Cortex of kidney (tissue), 1 donor: ENCODE measurements around the gene PHOSPHO1.

ENCODE experiments used
- DNase-seq: peaks from one replicate; lab custom pipeline; 2025; lab: John Stamatoyannopoulos, UW

Gene PHOSPHO1

DNA sequence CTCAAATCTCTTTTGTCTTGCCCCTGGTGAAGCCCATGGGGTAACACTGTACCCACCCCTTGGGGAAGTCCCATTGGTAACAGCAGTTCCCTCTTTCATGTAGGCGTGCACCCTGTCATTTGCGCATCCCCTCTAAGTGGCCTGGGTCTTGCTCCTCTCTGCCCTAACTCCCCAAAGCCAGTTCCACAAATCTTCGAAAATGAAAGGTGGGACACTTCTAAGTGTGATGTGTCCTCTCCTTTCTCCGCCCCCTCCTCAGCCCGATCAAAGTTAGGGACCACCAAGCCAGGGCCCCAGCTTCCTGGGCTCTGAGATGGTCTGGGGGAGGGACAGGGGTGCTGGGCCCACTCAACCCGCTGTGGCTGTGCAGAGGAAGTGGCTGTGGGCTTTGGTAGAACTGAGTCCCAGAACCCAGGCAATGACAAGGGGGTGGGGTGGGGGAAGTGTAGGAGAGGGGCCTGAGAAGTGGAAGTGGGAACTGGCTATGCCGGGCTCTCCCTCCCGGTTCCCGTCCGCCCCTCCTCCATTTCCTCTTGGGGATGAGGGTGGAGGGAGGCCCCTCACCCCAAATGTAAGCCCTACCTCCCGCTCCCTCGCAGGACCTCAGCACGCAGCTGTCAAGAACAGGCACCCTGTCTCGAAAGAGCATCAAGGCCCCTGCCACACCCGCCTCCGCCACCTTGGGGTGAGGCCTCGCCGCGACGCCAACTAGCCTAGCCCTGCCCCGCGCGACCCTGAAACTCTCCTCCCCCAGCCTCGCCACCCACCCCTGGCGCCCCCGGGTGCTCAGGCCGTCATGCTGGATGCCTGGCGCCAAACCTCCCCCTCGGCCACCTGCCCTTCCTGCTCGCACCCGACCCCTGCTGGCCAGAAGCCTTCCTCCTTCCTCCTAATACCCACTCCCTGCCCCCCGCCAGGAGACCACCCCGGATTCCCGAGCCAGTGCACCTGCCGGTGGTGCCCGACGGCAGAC lies 11.4 kb downstream of the PHOSPHO1 start:
- no peak for DNase-seq

- DNase-seq: no peak
Observed at GRCh38 chr17:49217651-49218413, 12.8 kb downstream of the PHOSPHO1 start.

DNA sequence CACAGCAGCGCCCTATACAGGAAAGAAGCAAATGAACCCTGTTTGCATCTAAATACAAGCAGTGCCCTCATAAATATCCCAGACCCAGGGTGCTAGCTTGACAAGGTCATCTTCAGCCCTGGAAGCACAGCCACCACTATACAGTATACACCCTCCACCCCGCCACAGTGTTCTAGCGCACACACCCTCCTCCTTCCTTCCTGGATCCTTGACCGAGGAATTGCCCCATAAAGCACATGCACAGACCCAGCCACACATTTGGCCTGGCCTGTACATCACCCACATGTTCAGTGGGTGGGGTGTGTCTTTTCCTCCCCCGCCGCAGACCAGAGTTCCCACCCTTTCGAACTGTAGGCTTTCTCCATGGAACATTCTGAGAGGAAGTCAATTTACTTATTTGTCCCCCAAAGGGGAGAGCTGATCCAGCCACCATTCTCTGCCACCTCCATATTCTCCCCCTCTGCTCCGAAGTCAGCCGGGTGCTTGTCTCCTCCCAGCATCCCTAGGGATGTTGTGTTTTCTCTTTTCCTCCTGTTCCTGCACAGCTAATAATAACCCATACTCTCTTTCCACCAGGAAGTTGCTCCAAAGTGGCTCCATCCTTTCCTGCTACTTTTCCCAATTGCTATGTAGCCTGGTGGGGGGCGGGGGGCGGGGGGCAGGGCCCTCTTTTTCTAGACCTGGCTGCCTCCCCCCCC lies 13.5 kb downstream of the PHOSPHO1 start:
- DNase-seq: no peak

- no peak for DNase-seq
Observed at GRCh38 chr17:49216482-49216881, 14.1 kb downstream of the PHOSPHO1 start.

DNA sequence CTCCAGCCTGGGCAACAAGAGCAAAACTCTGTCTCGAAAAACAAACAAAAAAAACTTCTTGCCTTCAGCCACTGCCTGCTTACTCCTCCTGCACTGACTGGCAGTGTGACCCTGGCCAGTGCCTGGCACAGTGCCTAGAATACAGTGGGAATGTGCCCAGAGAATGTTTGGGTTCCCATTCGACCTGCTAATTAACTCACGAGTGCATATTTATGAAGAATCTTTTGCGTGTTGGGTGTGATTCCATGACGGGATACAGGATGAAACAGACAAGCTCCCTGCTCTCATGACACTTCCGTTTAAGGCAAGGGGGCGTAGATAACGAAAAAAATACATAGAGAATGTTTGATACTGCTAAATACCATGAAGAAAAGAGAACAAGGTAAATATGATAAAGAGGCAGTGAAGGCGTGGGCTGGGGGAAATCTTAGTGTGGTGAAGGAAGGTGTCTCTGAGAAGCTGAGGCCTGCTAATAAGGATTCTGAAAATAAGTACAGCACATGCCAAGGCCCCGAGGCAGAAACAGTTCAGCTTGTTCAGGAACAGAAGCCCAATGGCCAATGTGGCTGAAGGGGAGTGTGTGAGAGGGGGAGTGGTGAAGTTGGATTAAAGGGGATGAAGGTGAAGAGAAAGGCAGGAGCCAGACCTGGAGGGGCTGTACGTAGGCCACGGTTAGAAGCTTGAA lies 15.8 kb downstream of the PHOSPHO1 start:
- no peak for DNase-seq

DNA sequence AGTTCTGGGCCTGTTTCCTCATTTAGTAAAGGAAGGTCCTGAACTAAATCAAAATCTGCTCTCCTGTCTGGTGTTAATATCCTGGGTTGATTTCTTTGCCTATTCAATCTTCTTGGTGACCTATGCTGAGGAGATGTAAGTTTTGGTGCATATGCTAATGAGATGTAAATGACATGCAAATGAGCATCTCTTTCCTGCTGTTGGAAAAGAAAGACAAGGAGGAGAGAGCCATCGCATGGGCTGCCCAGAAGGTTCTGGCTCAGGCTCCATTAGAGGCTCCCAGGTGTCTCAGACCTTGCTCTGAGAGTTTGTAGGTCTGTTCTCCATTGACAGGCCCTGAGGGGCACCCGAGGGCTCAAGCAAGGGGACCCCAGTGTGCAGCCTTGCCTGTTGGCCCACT lies 16.7 kb downstream of the PHOSPHO1 start:
- DNase-seq: no peak

DNA sequence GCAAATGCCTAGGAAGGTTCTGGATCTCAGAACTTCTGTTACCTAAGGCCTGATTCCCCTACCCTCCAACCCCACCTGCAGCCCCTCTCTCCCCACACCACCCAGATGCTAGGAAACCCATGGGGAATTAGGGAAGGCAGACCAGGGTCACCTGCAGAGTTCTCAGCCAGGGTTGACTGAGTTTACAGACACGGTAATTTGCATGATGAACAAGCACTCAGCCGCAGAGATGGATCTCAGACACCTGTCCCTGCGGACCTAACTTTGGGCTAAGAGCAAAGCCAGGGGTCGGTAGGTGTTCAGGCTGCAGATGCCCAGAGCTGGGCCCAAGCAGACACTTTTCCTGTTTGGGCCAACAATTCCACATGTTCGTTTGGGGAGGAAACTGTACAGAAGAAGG lies 17.2 kb downstream of the PHOSPHO1 start:
- no peak for DNase-seq

GRCh38 chr17:49210158-49211029 lies 20.2 kb downstream of the PHOSPHO1 start, which contains the start of the genes ABI3 and GNGT2:
TSS of gene ABI3 (plus strand) at chr17:49210707. CDS start at chr17:49210725, 18 bp downstream.
TSS of gene GNGT2 (minus strand) at chr17:49210574. CDS start at chr17:49207422, 3,152 bp downstream.
- no peak for DNase-seq

DNA sequence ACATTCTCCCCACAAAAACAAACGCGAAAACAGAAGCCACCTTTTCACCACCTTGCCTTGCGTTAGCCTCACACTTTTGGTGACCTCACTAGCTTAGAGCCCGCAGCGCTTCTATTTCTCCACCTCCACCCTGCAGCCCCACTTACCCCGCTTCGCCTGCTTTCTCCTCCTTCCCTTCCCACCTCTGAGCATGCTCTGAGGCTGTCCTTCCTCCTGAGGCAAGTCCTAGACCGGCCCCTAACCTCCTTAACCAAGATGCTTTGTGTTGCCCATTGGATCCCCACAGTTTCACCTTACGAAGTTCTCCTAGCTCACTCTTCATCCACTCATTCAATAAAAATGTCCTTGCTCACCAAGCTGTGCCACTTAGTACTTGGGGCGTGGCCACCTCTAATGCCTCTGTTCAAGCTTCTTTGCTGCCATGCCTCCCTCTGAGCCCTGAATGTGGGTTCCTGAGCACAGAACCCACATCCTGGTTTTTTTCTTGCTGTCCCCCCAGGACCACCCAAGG lies 21.5 kb downstream of the PHOSPHO1 start:
- no peak for DNase-seq

DNA sequence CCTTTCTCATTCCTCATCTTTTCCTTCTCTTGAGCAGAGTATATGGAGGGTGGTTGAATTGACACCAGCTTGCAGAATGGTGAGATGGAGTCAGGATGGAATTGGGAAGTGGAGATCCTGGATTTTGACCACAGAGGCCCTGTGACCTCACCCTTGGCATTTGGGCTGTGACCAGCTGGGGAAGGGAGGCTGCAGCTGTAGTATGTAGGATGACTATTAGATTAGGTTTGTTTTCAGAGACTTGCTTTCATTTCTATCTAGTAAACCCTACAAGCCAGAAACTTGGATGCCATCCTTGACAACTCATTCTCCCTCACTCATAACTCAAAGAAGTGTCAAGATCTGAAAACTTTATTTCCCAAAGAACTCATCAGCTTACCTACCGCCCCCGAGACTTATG lies 26.1 kb downstream of the PHOSPHO1 start:
- no peak for DNase-seq

- no peak for DNase-seq
Observed at GRCh38 chr17:49203796-49204195, 26.8 kb downstream of the PHOSPHO1 start.

GRCh38 chr17:49201481-49201927 lies 29.1 kb downstream of the PHOSPHO1 start:
- DNase-seq: no peak

GRCh38 chr17:49200423-49201083 lies 30.0 kb downstream of the PHOSPHO1 start:
- DNase-seq: no peak

GRCh38 chr17:49198211-49198610 lies 32.4 kb downstream of the PHOSPHO1 start:
- no peak for DNase-seq

- DNase-seq: no peak
Observed at GRCh38 chr17:49197346-49197998, 33.1 kb downstream of the PHOSPHO1 start.

- DNase-seq: no peak
Observed at GRCh38 chr17:49196520-49196919, 34.1 kb downstream of the PHOSPHO1 start.

DNA sequence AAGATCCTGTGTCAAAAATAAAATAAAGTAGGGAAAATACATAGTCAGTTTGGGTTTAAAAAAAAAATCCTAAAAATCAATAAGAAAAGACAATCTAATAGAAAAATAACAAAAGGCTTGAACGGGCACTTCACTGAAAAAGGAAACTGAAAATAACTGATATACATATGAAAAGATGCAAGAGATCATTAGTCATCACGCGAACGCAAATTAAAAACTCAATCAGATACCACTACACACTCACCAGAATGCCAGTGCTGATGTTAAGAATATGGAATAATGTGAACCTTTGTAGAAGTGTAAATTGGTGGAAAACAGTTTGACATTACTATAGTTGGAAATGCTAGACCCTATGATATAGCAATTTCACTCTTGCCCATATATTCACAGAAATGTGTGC lies 34.8 kb downstream of the PHOSPHO1 start:
- DNase-seq: no peak

DNA sequence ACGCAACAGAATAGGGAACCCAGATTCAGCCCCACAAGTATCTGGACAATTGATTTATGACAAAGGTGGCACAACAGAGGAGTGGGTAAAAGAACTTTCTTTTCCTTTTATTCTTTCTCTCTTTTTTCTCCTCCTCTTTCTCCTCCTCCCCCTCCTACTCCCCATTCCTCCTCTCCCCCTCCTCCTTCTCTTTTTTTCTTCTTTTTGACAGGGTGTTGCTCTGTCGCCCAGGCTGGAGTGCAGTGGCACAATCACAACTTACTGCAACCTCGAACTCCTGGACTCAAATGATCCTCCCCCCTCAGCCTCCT lies 36.3 kb downstream of the PHOSPHO1 start:
- no peak for DNase-seq

DNA sequence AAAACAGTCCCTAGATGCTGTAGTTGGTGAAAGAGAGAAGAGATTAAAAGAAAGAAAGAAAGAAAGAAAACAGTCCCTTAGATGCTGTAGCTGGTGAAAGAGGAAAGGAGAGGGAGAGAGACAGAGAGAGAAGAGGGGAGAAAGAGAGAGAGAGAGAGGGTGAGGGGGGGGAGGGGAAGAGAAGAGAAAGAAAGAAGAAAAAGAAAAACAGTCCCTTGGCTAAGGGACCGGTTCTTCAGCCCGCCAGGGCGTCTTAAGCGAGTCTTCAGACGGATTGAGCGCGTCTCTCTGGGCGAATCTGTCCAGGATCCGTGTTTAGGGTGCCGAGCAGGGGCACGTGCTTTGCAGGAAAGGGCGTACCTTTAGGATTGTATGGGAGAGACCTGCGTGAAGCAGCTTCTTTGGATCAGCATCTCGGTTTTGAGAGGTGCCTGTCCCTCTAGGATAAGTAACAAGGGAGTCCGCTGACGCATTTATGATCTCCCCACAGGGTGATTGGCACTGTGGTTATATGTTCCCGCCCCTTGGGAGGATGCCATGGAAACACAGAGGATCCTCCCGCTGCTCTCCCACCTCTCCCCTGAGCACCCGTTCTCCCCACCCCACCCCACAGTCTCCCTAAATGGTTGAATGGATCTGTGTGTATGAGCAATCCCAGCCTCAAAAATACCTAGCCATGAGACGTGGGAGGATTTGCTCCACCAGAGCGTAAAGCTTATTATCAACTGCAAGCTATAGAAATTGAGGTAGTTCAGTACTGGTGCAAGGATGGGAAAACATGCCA lies 36.9 kb downstream of the PHOSPHO1 start:
- DNase-seq: no peak
